ENCODE data around the gene ANKS1B.

- TF ChIP-seq CTCF (IDR thresholded peaks at IDR 0.05) (no peak), POLR2A (IDR thresholded peaks at IDR 0.05) (no peak)
Measured at GRCh38 chr12:98709022-98709421, 1275.7 kb downstream of the ANKS1B start.

All from thyroid gland (tissue), 4 donors.